Measurements from ENCODE around the gene ZNF648.

The ZNF648 gene

DNA sequence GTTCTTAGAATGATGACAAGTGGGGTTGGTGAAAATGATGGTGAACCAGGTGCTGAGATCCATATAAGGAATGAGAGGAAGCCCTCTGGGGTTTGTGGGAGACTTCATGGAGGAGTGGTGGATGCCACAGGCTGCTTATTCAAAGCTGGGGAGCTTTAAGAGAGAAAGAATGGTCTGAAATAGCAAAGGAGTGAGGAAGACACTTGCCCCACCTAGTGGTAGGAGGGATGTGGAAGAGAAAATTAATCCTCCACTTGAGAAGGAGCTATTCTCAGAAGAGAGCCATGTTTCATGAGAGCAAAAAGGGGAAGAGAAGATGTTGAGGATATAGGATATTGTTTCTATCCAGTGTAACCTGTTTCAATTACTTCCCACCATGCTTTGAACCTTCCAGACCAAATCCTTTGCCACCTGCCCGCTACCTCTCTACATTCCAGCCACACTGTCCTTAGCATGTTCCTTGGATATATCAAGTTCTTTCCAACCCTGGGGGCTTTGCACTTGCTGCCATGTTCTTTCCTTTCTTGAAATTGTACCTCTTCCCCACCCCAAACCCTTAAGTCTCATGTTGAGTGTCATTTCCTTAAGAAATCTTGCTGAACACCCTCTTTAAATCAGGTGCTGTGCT lies 19.6 kb upstream of the ZNF648 start:
- no peak for DNase-seq (ENCODE audit: low read depth)
- TF ChIP-seq, protein P1, sequence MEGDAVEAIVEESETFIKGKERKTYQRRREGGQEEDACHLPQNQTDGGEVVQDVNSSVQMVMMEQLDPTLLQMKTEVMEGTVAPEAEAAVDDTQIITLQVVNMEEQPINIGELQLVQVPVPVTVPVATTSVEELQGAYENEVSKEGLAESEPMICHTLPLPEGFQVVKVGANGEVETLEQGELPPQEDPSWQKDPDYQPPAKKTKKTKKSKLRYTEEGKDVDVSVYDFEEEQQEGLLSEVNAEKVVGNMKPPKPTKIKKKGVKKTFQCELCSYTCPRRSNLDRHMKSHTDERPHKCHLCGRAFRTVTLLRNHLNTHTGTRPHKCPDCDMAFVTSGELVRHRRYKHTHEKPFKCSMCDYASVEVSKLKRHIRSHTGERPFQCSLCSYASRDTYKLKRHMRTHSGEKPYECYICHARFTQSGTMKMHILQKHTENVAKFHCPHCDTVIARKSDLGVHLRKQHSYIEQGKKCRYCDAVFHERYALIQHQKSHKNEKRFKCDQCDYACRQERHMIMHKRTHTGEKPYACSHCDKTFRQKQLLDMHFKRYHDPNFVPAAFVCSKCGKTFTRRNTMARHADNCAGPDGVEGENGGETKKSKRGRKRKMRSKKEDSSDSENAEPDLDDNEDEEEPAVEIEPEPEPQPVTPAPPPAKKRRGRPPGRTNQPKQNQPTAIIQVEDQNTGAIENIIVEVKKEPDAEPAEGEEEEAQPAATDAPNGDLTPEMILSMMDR (conservative IDR thresholded peaks at IDR 0.05; ENCODE audit: low read depth, low read length), result peak; percentile 88
- no peak overlapping the region for H3K4me3 ChIP-seq (ENCODE audit: low read length)

DNA sequence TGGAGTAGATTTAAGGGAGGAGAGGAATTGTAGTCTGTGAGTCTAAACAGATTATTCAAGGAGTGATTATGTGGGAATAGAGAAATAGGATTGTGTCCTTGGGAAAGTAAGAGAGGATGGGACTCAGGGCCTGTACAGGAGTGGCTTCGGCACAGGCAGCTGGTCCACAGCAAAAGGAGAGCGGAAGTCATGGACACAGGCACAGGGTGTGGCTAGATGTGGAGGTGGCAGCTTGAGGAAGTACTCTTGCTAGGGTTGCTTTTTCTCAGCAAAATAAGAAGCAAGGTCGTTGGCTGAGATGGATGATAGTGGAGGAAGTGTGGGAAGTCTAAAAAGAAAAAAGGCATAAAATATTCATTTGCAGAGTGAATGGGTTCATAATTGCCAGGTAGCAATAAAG lies 18.5 kb upstream of the ZNF648 start:
- TF ChIP-seq, protein P1 (conservative IDR thresholded peaks at IDR 0.05; ENCODE audit: low read depth, low read length), result no peak
- no peak for DNase-seq (ENCODE audit: low read depth)
- no peak overlapping the region for H3K4me3 ChIP-seq (ENCODE audit: low read length)

DNA sequence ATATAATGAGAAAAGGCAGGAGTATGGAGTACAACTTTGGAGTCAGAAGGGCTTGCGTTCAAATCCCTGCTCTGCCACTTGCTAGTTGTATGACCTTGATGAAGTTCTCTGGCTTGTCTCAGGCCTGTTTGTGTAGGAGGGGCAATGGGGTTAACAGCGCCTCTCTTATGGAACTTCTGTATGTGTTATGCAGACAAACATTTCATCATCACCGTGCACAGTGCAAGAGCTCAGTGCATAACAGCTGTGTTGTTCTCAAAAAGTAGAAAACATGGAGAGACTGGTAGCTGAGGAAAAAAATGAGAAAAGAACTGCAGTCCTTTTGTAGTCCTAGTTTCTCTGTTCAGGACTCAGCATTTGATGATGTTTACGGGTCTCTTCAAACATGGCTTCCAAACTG lies 10.4 kb upstream of the ZNF648 start:
- TF ChIP-seq, protein P1 (conservative IDR thresholded peaks at IDR 0.05; ENCODE audit: low read depth, low read length), result no peak
- no peak for DNase-seq (ENCODE audit: low read depth)
- H3K4me3 ChIP-seq (ENCODE audit: low read length), result no peak overlapping the region

DNA sequence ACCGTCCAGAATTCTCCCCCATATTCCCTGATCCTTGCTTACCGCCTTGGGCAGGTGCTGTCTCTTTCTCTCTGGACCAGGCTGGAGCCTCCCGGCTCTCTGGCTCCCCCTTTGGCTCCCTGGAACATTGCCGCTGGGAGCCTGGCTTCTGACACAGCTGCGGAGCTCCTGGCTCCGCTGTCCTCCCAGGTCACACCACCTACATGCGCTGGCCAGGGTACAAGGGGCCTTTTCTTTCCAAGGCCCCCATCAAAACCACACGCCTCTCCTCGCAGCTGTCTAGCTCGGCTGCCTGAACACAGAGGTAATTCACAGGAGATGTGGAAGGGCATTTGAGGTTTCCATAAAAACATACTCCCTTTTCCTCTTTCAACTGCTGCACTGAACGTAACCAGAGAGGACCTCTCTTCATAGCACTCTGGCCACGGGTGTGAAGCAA lies 7.5 kb upstream of the ZNF648 start:
- TF ChIP-seq, protein P1 (conservative IDR thresholded peaks at IDR 0.05; ENCODE audit: low read depth, low read length), result peak; percentile 96
- no peak for DNase-seq (ENCODE audit: low read depth)
- H3K4me3 ChIP-seq (ENCODE audit: low read length), result no peak overlapping the region

DNA sequence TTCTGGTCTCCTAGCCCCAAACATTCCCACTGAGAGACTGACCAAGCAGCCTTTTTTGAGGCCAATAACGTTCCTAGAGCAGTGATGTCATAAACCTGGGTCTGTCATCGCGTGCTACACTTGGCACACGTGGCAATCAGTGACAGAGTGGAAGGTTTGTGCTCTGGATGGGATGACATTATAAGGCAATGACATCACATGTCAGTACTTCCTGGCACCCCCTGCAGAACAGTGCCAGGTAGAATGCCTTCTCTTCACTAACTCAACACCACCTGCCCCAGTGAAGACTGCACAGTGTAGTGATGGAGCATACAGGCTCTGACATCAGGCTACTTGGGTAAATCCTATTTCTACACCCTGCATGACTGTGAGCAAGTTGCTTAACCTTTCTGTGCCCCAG lies 5.4 kb upstream of the ZNF648 start:
- no peak for DNase-seq (ENCODE audit: low read depth)
- TF ChIP-seq, protein P1 (conservative IDR thresholded peaks at IDR 0.05; ENCODE audit: low read depth, low read length), result no peak
- no peak overlapping the region for H3K4me3 ChIP-seq (ENCODE audit: low read length)

DNA sequence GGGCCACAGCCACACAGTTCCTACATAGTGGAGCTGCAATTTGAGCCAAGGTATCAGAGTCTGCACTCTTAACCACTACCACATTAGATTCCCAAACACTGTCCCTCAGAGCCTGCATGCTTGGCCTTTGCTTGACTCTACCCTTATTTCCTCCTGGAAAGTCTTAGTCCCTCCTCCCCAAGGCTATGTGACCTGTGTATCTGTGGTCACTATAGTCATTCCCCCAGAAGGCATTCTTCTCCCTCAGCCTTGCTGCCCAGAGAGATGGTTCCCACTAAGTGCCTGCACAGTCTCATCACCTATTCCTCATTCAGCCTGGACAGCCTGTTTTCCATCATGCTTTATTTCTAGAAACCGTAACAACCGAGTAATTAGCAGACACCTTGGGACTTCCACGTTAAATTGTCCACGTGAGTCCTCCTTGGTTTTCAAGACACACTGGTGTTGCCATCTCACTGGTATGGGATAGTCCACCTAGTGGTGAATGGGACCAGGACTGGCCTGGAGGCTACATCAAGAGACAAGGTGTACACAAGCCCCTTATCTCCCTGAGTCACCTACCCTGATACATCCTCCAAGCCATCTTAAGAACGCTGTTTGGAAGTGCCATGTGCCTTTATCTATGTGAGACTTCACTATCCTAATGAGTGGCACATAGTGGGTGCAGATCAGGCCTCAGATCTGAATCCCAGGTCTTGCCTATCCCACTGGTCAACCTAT lies 3.8 kb upstream of the ZNF648 start:
- TF ChIP-seq, protein P1 (conservative IDR thresholded peaks at IDR 0.05; ENCODE audit: low read depth, low read length), result no peak
- no peak for DNase-seq (ENCODE audit: low read depth)
- H3K4me3 ChIP-seq (ENCODE audit: low read length), result no peak overlapping the region

DNA sequence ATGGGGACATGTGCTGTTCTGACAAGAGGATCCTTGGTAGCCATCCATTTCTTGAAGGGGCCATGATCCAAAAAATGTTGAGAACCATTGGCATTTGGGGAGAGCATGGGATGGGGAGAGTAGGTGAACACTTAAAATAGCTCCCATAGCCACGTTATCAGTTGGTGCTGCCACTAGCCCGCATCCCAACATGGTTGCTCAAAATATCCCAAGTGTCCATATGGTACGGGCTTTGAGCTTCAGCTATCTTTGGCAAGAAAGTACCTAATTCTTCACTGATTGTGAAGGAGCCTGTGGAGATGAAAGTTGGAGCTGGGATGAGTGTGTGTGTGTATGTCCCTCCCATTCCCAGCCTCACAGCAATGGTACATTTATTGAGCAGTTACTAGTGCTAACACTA lies 3.1 kb upstream of the ZNF648 start:
- TF ChIP-seq, protein P1 (conservative IDR thresholded peaks at IDR 0.05; ENCODE audit: low read depth, low read length), result no peak
- no peak overlapping the region for H3K4me3 ChIP-seq (ENCODE audit: low read length)
- DNase-seq (ENCODE audit: low read depth), result no peak
